NCI-H226 (cell line): ENCODE results near the gene COQ9.

ENCODE experiments used
- DNase-seq: peaks from one replicate; pipeline ENCODE4 v3.0.0-alpha.2; 2015

The COQ9 gene

GRCh38 chr16:57473176-57473840 lies 26.0 kb downstream of the COQ9 start:
- no peak for DNase-seq

GRCh38 chr16:57473906-57474305 lies 26.6 kb downstream of the COQ9 start:
- no peak for DNase-seq

DNA sequence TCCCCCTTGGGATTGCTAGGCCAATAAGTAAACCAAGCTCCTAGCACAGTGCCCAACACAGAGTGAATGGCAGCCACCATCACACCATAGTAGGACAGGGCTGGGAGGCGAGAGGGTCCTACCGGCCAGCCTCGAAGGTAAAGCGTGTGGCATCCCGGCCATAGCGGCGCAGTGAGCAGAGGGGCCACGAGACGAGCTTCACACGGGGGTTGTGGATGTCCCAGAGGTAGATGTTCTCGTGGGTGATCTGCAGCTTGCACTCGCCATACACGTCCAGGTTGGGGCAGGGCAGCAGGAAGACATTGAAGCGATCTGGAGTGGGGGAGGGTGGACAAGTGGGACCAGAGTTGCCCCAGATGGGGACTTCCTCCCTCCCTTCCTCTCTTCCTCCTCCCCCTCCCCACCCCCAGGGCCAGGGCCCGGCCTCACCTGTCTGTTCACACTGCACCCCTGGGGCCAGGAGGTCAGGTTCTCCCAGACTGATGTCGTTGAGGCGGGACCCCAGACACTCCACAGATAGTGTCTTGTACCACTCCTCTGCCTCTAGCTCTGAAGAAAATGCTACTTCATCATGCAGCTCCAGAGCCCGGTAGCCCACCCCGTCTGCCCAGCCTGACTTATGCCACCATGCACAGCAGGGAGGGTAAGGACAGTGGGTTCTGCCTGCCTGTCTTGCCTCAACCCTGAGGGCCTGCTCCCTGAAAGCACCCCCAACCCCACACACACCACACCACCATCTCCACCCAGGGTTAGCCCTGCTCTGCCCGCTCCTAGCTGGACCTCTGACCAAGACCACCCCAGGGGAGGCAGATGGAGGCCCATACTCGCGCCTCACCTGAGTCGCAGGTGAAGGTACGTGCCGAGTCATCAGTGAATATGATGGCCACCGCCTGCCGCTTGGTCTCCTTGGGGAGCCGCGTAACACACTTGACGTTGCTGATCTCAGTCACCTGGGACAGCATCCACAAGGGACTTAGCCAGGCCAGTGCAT lies 27.7 kb downstream of the COQ9 start:
- no peak for DNase-seq

DNA sequence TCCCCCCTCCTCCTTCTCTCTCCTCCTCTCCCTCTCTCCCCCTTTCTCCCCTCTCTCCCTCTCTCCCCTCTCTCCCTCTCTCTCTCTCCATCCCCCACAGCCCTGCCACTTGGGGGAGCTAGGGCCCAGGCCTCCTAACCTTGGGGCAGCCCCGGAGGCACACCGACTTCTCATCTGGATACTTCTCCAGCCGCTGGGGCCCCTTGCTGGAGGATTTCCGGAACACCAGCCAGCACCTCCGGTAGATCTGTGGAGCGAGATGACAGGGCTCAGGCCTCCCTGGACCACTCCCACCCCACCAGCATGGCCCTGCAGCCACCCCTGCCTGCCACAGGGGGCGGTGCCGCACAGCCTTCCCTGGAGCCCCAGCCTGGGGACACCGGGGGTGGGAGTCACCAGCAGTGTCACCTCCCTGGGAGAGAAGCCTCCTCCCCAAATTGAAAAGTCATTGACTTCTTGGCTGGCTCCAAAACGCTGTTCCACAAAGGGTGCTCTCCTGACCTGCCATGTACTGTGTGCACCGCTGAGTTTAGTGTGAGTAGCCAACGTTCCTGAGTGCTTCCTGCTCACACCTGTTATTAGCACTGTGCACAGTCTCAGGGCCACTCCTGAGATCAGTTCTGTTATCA lies 28.5 kb downstream of the COQ9 start:
- no peak for DNase-seq

- DNase-seq, result no peak
Observed at GRCh38 chr16:57476546-57477410, 29.5 kb downstream of the COQ9 start.

DNA sequence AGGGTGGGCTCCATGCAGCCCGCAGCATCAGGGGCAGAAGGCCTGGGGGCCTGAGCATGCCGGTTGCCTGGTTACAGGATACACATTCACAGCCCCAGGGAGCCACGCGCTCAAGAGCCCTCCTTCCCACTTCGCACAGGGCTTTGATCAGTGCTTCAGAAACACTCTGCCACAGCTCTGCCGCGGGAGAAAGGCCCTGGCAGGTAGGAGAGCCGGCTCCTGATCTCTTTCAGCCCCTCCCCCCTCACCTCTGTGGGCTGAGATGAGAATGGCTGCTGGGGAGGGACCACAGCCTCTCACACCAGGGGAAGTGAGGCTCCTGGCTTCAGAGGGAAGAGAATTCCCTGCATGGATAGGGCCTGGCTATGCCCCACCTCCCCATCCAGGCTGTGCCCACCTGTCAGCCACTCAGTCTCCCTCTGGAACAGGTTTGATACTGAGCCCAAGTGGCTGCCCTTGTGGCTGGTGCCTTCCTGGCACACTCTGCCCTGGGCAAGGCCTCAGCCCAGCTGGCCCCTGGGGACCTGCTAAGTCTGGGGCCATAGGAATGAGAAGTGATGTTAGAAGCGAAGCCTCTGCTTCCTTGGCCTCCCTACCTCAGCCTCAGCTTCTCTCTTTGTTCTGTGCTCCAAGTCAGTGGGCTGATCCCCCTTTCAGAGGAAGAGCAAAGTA lies 30.4 kb downstream of the COQ9 start:
- DNase-seq, result no peak

DNA sequence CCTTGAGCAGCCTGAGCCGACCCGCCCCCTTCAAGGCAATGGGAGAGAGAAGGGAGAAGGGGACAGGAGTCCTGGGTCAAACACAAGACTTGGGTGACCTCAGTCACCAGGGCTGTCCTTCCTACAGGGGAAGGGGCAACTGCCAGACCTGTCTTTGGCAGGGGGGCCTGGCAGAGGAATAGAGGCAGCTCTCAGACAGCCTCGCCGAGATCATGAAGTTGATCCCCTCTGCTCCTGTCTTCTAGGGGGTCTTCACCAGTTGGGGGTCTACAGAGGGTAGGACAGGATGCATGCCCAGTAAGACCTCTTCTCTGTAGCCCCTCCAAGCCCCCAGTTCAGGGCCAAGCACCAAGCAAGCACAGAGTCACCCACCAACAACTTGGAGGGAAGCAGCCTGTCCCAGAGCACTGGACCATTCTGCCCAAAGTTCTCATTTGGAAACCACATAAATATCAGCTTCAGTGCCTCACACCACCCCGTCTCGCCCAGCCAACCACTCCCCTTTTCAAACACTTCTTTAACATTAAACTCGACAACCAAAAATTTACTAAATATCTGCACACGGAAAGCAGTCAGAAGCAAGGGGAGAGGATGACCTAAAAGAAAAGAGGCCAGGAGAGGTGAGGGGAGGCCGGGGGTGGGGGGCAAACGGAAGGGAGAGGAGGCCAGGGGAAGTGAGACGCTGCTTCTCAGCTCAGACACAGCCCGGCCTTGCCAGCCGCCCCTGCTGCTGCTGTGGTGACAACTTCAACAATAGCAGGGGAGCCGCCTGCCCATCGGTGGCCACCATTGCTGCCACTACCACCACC lies 31.3 kb downstream of the COQ9 start:
- no peak for DNase-seq

- peak; percentile 76 for DNase-seq
Observed at GRCh38 chr16:57479205-57479975, 32.1 kb downstream of the COQ9 start.

DNA sequence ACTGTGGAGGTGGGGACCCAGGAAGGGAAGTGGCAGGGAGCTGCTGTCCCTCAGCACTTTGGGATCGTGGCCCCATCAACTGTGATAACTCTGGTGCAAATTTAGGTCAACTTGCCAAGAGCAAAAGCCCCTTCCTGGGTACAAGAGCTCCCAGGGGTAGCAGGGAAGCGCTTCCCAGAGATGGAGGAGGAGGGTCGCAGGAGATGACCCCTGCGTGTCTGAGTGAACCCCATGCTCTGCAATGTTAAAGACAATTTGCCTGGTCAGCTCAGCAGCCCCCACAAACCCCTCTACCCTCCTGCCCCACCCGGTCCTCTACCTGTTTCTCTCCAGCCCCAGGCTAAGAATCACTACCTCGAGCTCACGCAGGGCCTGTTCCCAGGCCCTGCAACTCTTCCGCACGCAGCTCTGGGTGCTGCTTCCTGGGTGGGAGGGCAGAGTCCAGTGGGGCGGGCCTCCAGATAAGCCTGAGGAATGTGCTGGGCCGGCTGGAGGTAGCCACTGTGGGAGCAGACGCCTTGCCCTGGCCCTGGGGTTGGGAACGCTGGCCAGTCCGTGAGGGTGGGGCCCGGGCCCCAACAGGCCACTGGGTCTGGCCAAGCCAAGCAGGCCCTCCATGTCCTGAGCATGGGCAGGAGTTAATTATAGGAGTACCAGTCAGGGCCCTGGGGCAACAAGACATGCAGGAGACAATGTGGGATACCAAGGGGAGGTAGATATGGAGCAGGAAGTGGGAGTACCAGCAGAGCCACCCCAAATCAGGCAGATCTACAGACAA lies 32.9 kb downstream of the COQ9 start:
- DNase-seq, result peak; percentile 97

- no peak for DNase-seq
Observed at GRCh38 chr16:57480754-57481230, 33.5 kb downstream of the COQ9 start.

GRCh38 chr16:57481421-57481820 lies 34.1 kb downstream of the COQ9 start:
- DNase-seq, result no peak

DNA sequence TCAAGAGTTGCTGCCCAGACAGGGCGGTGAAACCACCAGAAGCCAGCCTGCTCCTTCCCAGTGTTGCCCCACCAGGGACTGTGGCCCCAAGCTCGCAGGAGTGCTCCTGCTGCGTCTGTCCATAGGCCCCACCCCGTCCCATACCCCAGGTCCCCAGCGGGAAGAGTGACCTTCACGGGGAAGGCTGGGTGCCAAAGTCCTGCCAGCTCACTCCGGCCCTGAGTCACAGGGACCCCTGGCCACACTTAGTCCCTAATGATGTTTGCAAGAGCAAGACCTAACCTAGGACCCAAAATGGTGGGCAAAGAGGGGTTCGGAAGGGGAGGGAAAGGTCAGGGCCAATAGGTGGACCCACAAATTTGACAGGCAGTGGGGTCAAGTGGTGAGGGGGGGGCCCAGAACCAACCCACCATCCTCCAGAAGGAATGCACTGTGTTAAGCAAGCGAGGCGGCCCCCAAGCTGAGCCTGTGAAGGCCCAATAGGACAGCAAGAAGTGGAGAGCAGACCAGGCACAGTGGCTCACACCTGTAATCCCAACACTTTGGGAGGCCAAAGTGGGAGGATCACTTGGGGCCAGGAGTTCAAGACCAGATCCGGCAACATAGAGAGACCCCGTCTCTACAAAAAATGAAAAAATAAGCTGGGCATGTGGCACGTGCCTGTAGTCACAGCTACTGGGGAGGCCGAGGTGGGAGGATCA lies 35.7 kb downstream of the COQ9 start:
- no peak for DNase-seq

DNA sequence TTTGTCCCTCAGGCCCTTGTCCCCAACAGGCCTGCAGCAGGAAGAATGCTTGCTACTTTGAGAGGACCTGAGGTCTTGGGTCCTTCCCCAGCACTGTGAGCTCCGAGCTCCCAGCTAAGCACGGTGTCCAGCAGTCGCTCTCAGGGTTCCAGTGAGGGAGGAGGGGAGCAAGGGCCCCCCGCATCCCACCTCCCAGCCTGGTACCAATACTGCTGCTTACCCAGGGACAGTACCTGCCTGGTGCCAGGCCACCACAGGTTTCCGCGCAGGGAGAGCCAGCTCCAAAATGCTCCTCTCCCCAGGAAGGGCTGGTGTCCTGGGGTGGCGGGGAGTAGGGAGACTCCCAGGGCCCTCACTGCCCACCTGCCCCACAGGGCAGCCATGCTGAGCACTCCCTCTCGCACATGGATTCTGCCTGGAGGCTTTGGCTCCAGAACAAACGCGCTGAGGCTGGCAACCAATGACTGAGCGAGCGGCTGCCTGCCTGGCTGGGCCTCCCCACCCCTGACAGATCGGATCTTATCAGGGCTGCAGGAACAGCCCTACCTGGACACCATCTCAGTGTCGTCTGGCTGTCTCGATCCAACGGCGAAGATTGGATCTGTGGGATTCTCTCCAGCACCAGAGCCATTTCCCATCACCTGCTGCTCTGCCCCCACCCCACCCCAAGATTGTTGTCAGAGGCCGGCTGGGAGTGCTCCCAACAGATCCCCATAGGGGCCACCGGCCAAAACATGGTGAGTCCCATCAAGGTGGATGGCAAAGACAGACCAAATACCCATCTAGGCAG lies 36.6 kb downstream of the COQ9 start:
- DNase-seq, result no peak

- no peak for DNase-seq
Observed at GRCh38 chr16:57484515-57485005, 37.3 kb downstream of the COQ9 start.

DNA sequence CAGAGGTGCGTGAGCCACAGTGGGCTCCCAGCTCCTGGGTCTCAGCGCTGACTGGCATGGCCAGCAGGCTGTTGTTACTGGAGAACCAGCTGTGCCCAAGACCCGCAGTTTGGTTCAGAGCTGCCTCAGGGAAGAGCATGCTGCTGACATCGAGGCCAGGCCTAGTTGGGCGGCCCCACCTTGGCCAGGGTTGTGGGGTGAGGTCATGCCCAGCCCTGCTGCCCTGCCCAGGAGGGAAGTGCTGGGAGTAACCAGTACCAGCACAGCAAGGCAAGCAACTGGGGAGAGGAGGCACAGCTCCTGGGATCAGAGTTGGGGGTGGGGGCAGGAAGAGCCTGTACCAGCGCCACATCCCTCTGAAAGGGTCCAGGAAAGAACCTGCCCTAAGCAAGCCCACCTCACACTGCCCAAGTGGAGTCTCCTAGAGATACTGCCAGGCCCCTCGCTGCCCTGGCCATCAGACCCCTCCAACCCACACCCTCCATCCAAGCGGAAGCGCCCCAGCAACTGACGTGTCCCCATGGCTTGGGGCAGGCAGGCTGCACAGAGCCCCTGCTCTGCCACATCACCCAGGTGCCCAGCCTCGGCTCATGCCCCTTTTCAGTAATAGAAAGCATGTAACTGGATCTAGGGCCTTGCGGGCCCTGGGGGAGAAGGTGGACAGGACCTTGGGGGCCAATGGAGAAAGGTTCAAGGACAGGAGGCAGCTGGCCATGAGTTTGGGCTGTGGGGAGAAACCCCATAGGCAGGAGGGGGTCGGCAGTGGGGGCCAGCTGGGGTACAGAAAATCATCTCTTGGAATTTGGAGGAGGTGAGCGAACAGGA lies 38.0 kb downstream of the COQ9 start:
- peak; percentile 53 for DNase-seq
